Hepatocyte (in vitro differentiated cells): ENCODE results near the gene ETV7. TPM values are rescaled to one million over a fixed set of nuclear protein-coding genes. Genes with fewer than 3 reads are reported as not detected.
A peak's percentile ranks its signal among the peaks of the same experiment; 100 is the strongest.

ENCODE experiments used
- DNase-seq: peaks from one replicate; pipeline ENCODE4 v3.0.0-alpha.2; 2016; ENCODE audit warnings: low spot score
- H2AFZ ChIP-seq: fragments of 200-600 bp; sonication (generic); 2 replicates; pipeline ENCODE4 v1.6.0; 2016; ENCODE audit warnings: antibody characterized with exemption, mild to moderate bottlenecking
- H3K27ac ChIP-seq: fragments of 200-600 bp; sonication (generic); 2 replicates; pipeline ENCODE4 v1.5.1; 2016; ENCODE audit warnings: mild to moderate bottlenecking
- H3K27me3 ChIP-seq: fragments of 200-600 bp; sonication (generic); 2 replicates; pipeline ENCODE4 v1.6.1; 2016
- H3K36me3 ChIP-seq: fragments of 200-600 bp; sonication (generic); replicated peaks from 2 replicates; pipeline ENCODE4 v1.5.1; 2016; ENCODE audit warnings: low read depth; ENCODE audit not compliant: insufficient read depth
- H3K4me1 ChIP-seq: fragments of 200-600 bp; sonication (generic); 2 replicates; pipeline ENCODE4 v1.5.1; 2016; ENCODE audit warnings: mild to moderate bottlenecking, moderate library complexity; ENCODE audit not compliant: insufficient read depth
- H3K4me2 ChIP-seq: fragments of 200-600 bp; sonication (generic); 2 replicates; pipeline ENCODE4 v1.6.0; 2016
- H3K4me3 ChIP-seq: fragments of 200-600 bp; sonication (generic); 2 replicates; pipeline ENCODE4 v1.5.1; 2016; ENCODE audit warnings: mild to moderate bottlenecking
- H3K79me2 ChIP-seq: fragments of 200-600 bp; sonication (generic); 2 replicates; pipeline ENCODE4 v1.6.0; 2017; ENCODE audit warnings: mild to moderate bottlenecking
- H3K9me2 ChIP-seq: fragments of 200-600 bp; sonication (generic); replicated peaks from 2 replicates; pipeline ENCODE4 v1.6.0; 2017; ENCODE audit warnings: mild to moderate bottlenecking; ENCODE audit not compliant: insufficient read depth
- H3K9me3 ChIP-seq: fragments of 200-600 bp; sonication (generic); 2 replicates; pipeline ENCODE4 v1.5.1; 2016; ENCODE audit warnings: low read depth, mild to moderate bottlenecking
- H4K20me1 ChIP-seq: fragments of 200-600 bp; sonication (generic); 2 replicates; pipeline ENCODE4 v1.6.0; 2016; ENCODE audit warnings: mild to moderate bottlenecking; ENCODE audit not compliant: insufficient read depth, poor library complexity, severe bottlenecking
- EZH2 ChIP-seq: fragments of 200-600 bp; sonication (generic); IDR thresholded peaks from 2 replicates; pipeline ENCODE4 v1.6.1; 2016; ENCODE audit warnings: antibody characterized with exemption, mild to moderate bottlenecking, borderline replicate concordance
- EZH2phosphoT487 ChIP-seq: fragments of 200-600 bp; sonication (generic); IDR thresholded peaks from one replicate; pipeline ENCODE4 v1.6.1; 2018; ENCODE audit warnings: antibody characterized with exemption, mild to moderate bottlenecking, low read depth, moderate library complexity; ENCODE audit not compliant: unreplicated experiment, severe bottlenecking
- WGBS: methylation state at CpG from one replicate; pipeline ENCODE4 v1.1.6; 2016; ENCODE audit warnings: low lambda C conversion rate; ENCODE audit errors: missing lambda C conversion rate; 5-methylcytosine and 5-hydroxymethylcytosine counted together
- polyA plus RNA-seq: library from polyadenylated mRNA; unstranded; fragments of >200 nt; fragmentation: Nextera tagmentation; extraction: Ambion mirVana; gene quantifications from 2 replicates; pipeline ENCODE4 v1.2.1, GENCODE V29; 2016
- total RNA-seq: library from RNA; depleted of rRNA; stranded (reverse); fragments of >200 nt; gene quantifications from 2 replicates; pipeline ENCODE4 v1.2.3, GENCODE V29; 2014
- TF ChIP-seq, protein P1 (sequence below): fragments of 200-600 bp; sonication (generic); IDR thresholded peaks from 2 replicates; pipeline ENCODE4 v1.5.1; 2016; ENCODE audit warnings: antibody characterized with exemption, mild to moderate bottlenecking; ENCODE audit not compliant: poor library complexity

Gene ETV7
- total and polyA plus RNA-seq, 2 experiments from 2014 or later: 1.2 TPM

DNA sequence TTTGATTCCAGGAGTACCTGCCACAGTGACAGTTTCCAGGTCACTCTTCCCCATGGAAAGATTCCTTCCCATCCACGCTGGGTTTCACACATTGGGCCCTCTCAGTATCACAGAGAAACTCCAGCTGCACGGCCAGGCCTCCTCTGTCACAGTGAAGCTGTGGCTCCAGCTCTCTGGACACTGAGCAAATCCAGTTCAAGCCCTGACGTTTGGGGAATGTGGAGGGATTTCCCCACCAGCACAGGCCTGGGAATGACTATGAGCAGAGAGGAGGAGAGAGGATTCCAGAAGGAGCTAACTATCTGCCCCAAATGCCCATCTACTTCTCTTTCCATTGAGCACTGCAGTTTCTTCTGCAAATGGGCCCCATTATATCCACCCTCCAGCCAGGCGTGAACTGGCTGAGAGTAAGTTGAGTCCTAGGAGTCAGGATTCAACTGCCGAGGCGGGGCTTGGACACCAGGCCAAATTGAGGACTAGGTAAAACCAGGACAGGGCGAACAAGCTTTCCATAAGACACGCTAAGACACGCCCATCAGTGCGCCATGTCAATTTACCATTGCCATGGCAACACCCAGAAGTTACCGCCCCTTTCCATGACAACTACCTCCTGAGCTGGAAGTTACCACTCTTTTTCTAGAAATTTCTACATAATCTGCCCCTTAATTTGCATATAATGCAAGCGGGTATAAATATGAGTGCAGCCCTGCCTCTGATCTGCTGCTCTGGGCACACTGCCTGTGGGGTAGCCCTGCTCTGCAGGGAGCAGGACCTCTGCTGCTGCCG is 41.6 kb downstream of the ETV7 start:
- Histone ChIP-seq H3K9me3 (no peaks in the 10 kb centered on the region), H3K79me2 (no peaks in the 10 kb centered on the region), H3K36me3 (no peaks in the 10 kb centered on the region), H3K4me3 (no peak overlapping the region), H3K4me2 (no peak overlapping the region), H3K4me1 (peaks cover 7% of the 10 kb centered on the region), H2AFZ (no peak overlapping the region), H3K27me3 (no peaks in the 10 kb centered on the region), H4K20me1 (no peaks in the 10 kb centered on the region), H3K27ac (no peak overlapping the region), H3K9me2 (no peaks in the 10 kb centered on the region)
- WGBS: 88% methylated on average over 13 of the region's 13 CpGs
- DNase-seq: no peak
- TF ChIP-seq EZH2phosphoT487 (no peak), EZH2 (no peak)
- TF ChIP-seq, protein P1, sequence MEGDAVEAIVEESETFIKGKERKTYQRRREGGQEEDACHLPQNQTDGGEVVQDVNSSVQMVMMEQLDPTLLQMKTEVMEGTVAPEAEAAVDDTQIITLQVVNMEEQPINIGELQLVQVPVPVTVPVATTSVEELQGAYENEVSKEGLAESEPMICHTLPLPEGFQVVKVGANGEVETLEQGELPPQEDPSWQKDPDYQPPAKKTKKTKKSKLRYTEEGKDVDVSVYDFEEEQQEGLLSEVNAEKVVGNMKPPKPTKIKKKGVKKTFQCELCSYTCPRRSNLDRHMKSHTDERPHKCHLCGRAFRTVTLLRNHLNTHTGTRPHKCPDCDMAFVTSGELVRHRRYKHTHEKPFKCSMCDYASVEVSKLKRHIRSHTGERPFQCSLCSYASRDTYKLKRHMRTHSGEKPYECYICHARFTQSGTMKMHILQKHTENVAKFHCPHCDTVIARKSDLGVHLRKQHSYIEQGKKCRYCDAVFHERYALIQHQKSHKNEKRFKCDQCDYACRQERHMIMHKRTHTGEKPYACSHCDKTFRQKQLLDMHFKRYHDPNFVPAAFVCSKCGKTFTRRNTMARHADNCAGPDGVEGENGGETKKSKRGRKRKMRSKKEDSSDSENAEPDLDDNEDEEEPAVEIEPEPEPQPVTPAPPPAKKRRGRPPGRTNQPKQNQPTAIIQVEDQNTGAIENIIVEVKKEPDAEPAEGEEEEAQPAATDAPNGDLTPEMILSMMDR: no peak

DNA sequence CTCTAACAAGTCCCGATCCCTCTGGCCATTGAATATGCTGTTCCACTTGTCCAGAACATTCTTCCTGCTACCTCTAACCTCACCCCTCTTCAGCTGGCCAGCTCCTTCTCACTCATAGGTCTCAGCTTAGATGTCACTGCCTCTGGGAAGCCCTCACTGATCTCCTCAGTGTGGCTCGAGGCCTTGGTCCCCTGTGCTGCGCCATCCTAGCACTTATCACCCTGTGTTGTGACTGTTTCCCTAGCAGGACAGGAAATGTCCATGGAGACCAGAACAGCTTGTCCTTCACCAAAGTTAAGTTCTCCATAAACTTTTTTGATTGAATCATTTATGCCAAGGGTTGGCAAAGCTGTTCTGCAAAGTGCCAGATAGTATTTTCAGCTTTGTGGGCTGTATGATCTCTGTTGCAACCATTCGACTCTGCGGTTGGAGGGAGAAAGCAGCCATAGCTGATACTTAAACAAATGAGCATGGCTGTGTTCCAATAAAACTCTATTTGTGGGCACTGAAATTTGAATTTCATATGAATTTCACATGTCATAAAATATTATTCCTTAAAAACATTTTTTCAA is 44.3 kb downstream of the ETV7 start:
- no peaks in the 10 kb centered on the region for H4K20me1 ChIP-seq

DNA sequence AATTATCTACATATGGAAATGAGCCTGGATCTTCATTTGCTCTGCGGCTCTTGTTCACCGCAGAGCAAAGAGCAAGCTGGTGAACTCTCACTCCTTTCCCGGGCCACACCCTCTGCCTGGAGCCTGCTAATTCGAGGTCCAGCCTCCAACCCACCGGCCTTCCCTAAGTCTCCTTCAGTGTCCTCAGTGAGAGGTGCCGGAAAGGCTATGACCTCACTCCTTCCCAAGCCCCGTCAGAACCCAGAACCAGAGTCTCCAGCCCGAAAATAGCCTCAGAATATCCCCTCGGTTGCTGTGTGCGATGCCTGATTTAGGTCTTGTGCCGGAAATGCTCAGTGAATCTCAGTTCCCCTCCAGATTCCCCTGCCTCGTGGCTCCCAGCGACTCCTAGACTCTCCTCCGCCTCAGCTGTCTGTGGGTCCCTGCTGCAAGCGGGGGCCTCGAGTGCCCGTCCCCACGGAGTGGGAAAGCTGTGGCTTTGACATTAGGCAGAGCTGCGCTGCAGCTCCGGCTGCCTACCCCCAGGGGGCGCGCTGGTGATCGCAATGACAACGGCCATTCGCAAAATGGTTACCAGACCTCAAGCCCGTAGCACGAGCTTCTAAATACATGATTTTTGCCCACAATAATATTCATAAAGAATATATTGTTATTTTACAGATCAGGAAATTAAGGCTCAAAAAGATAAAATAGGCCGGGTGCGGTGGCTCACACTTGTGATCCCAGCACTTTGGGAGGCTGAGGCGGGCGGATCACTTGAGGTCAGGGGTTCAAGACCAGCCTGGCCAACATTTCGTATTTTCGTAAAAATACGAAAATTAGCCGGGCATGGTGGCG is 46.6 kb downstream of the ETV7 start:
- Histone ChIP-seq H2AFZ (peak overlapping the region; percentile 81), H3K4me1 (peaks cover 8% of the 10 kb centered on the region), H3K27me3 (no peaks in the 10 kb centered on the region), H3K27ac (peak overlapping the region; percentile 82), H3K79me2 (no peaks in the 10 kb centered on the region), H3K4me2 (peak overlapping the region; percentile 73), H3K36me3 (no peaks in the 10 kb centered on the region), H3K9me3 (no peaks in the 10 kb centered on the region), H3K4me3 (no peak overlapping the region), H3K9me2 (no peaks in the 10 kb centered on the region), H4K20me1 (no peaks in the 10 kb centered on the region)
- 25% methylated on average over 36 of the region's 36 CpGs for WGBS
- TF ChIP-seq EZH2phosphoT487: no peak
- TF ChIP-seq, protein P1: peak; percentile 96
- peak; percentile 81 for DNase-seq

More for the DNA sequence above, 44.3 kb downstream of the ETV7 start:
- no peaks in the 10 kb centered on the region for H3K36me3 ChIP-seq
- H3K9me3 ChIP-seq: no peaks in the 10 kb centered on the region
- no peaks in the 10 kb centered on the region for H3K27me3 ChIP-seq
- H3K4me2 ChIP-seq: no peak overlapping the region
- H3K79me2 ChIP-seq: no peaks in the 10 kb centered on the region
- DNase-seq: no peak
- no peak overlapping the region for H3K4me3 ChIP-seq
- WGBS: 73% methylated on average over 5 of the region's 5 CpGs
- H2AFZ ChIP-seq: no peak overlapping the region
- H3K4me1 ChIP-seq: peaks cover 4% of the 10 kb centered on the region
- TF ChIP-seq EZH2phosphoT487: no peak
- TF ChIP-seq, protein P1: no peak
- TF ChIP-seq EZH2: no peak
- no peak overlapping the region for H3K27ac ChIP-seq
- H3K9me2 ChIP-seq: no peaks in the 10 kb centered on the region
